A172 (cell line): ENCODE data around the gene SLC2A3. TPM values are rescaled to one million over a fixed set of nuclear protein-coding genes. Genes with fewer than 3 reads are reported as not detected.
"Not testable (repeated sequence)": the region's sequence is repeated elsewhere in the genome, so short reads cannot be mapped to it uniquely, and the experiment has no call there.

ENCODE experiments used
- DNase-seq: peaks from one replicate; pipeline ENCODE4 v3.0.0-alpha.2; 2015; ENCODE audit warnings: low spot score
- total RNA-seq: library from RNA; depleted of rRNA; stranded (reverse); fragments of >200 nt; shearing (Covaris generic); gene quantifications from 2 replicates; pipeline ENCODE4 v1.2.3, GENCODE V29; 2014

The SLC2A3 gene
- total RNA-seq, 1 experiment from 2014 or later = 17.0 TPM

DNA sequence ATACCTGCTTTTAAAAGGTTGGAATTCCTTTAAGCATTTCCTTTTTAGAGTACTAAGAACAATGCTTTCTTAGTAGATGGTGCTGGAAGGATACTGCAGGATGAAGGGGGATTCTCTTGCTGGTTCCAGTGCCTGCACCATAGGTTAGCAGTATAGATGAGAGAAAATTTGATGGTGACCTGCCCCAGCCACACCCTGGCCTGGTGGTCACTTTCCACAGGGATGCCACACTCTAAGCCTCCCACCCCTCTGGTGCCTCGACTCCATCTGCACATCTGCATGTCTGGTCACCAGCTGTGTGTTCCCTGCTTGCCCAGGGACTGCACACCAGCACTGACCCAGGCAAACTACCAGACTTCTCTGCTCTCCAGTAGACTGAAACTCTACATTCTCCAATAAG, 19.1 kb downstream of the SLC2A3 start:
- DNase-seq = no peak

DNA sequence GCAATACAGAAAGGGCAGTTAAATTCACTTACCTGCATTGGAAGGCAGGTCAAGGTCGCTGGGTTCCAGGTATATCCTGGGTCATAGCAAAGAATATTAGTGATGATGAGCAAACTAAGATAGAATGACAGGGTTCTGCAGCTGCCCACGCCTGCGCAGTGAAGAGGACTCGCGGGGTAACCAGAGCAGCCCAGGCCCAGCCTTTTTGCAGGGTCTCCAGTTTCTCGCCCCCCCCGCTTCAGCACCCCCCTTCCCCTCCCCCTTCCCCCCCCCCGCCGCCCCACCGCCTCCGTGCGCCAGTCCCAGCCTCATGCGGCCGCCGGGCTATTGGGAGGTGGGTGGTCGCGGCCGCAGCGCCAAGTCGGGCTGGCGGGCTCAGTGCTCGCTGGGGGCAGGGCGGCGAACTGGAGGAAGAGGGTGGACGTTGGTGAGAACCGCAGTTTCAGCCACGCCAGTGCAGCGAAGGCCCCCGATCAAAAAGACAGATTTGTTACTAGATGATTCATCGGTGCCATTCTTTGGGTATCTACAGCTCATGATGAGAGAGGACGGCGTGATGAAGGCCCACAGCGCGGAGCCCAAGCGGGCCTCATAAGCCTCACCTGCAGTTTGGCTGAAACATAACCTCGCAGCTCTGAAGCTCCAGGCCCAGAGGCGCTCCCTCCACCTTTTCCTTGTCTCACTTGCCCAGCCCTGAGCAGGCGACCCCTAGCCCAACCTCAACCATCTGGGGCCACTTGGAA, 20.2 kb downstream of the SLC2A3 start:
- no peak for DNase-seq

DNA sequence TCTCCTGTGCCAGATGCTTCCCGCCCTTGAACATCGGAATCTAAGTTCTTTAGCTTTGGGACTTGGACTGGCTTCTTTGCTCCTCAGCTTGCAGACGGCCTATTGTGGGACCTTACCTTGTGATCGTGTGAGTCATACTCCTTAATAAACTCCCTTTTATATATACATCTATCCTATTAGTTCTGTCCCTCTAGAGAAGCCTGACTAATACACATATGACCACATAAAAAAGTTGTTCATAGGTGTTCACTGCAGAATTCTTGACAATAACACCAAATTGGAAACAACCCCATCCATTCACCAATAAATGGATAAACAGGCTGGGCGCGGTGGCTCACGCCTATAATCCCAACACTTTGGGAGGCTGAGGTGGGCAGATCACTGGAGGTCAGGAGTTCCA, 25.9 kb downstream of the SLC2A3 start:
- peak; percentile 21 for DNase-seq

DNA sequence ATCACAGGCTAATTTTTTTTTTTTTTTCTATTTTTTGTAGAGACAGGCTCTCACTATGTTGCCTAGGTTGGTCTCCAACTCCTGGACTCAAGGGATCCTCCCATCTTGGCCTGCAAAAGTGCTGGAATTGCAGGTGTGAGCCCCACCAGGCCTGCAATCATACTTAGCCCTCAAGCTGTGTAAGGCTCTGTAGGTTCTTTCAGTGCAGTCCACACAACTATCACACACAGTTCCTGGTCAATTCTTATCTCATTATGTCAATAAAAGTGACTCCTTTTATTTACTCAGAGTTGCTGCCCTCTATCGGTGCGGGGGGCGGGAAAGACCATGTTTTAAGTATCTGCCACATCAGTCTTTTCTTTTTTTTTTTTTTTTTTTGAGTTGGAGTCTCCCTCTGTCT, 29.0 kb downstream of the SLC2A3 start:
- DNase-seq = peak; percentile 44

DNA sequence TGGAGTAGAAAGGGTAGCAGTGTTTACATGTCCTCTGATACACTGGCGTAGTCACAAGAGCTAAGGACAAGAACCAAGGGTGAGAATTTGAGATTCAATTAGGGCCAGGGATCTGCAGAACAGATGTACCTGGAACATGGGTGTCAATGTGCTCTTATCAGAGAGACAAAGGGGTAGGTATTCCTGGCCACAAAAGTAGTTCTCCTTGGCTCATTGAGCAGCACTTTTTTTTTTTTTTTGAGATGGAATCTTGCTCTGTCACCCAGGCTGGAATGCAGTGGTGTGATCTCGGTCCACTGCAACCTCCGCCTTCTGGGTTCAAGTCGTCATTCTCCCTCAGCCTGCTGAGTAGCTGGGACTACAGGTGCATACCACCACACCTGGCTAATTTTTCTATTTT, 29.7 kb downstream of the SLC2A3 start:
- not testable (repeated sequence) for DNase-seq

DNA sequence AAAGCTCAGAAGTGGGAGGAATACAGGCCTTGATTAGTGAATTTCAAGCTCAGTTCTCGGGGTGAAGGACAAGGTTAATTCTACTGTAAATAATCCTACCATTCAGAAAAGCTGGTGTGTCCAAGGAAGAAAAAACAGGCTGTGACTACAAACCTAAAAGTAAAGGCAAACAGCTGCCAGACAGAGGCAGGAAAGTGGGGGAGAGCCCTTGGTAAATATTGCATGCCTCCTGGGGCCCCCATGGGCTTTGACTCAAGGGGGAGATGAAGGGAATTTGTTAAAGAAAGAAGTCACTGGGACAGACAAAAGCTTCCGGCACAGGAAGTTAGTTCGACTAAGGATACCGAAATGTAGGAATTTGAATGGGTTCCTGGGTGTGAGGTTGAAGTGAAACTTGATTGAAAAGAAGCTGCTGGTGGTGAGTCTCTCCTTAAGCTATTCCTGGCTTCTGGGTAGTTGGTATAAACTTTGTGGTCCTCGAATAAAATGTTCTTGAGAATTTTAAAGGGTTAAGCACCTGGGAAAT, 30.3 kb downstream of the SLC2A3 start:
- not testable (repeated sequence) for DNase-seq

DNA sequence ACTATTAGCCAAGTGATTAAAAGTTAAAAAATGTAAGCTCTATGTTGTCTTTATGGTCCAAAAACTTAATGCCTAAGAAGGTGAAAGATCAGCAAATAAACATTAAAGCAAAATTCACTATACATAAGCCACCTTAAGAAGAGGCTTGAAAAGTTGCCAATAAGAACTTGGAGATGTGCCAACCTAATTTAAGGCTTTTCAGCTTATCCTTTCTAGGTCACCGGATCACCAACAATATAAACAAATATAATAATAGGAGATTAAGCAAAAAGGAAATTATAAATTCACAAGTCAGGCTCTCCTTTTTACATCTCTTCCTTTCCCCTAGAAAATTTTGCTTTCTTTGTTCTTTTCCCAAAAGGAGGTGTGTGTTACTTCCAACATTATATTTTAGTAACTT, 30.9 kb downstream of the SLC2A3 start:
- DNase-seq = no peak

DNA sequence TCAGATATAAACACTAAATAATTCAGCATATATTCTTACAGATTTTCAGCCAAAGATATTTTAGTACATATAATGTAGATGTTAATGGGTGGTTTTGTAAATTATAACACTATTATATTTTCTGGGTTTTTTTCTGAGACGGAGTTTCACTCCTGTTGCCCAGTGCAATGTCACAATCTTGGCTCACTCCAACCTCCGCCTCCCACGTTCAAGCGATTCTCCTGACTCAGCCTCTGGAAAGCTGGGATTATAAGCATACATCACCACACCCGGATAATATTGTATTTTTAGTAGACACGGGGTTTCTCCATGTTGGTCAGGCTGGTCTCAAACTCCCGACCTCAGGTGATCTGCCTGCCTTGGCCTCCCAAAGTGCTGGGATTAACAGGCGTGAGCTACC, 33.6 kb downstream of the SLC2A3 start:
- not testable (repeated sequence) for DNase-seq

DNA sequence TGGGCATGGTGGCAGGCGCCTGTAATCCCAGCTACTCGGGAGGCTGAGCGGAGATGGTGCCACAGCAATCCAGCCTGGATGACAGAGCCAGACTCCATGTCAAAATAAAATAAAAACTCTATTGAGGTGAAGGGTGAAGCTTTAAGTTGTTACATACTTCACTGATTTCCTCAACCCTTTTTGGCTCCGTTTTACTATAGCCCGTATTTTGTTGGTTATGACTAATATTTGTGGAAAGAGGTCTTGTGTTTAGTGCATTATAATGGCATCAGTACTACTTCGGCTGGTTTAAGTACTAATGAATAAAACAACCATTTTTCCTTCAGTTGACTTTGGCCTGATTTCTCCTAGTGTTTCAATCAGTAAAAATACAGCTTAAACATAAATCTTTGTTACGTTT, 36.2 kb downstream of the SLC2A3 start:
- no peak for DNase-seq

DNA sequence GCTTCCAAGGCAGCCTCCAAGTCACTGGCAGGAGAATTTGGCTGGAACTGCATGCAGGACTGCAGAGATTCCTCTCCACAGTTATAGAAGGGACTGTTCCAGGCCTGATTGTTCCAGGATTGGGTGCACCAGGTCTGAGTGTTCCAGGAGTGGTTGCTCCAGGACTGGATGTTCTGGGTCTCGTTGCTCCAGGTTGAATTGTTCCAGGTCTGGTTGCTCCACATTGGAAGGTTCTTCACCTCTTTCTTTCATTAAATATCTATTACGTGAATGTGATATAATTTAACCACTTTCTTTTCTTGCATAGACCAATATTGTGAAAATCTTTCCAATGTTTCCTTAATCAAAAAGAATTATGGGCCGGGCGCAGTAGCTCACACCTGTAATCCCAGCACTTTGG, 39.3 kb downstream of the SLC2A3 start:
- not testable (repeated sequence) for DNase-seq

DNA sequence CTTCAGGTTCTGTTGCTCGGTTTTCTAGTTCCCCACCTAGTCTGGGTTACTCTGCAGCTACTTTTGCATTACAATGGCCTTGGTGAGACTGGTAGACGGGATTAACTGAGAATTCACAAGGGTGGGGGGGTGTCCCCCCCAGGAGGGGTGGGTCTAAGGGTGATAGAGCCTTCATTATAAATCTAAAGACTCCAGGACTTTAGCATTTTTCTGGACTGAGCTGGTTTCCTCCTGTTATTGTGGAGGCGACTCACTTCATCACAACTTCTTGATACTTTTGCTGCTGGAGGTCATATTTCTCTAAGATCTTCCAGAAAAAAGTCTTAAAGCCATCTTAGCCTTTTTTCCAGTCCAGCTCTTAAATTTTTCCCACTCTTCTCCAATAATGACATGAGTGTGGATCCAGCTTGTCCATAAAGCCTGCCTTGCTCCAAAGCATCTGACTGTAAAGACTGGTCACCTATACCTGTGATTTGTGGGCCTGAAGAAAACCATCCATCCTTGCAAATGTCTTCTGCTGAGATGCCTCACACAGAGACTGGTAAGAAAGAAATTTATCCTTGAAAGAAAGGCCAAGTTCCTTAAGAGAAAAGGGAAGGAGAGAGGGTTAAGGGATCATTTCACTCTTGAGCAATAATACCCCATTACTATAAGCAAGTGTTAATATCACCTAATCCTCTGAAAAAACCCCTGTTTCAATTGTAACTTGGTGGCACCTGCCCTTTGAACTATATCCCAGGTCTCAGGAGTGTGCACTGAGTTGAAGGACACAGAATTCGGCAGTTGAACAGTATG, 43.6 kb downstream of the SLC2A3 start:
- DNase-seq = no peak

DNA sequence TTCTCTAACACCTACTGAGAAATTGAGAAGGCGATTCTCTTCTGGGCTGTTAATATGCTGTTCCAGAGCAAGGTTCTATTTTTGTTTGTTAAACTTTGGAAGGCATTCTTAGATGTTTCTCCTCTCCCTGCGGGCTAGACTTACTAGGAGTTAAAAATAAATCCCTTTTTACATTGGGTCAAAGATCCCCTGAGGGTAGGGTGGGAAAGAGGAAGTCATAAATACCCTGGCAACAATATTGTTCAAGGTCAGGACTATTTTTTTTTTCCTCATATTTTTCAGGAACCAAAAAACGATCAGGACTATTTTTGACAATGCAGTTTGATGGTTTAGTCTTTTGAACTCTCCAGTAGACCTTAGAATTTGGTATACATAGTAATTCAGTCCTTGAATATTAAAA, 51.3 kb downstream of the SLC2A3 start:
- DNase-seq = no peak

DNA sequence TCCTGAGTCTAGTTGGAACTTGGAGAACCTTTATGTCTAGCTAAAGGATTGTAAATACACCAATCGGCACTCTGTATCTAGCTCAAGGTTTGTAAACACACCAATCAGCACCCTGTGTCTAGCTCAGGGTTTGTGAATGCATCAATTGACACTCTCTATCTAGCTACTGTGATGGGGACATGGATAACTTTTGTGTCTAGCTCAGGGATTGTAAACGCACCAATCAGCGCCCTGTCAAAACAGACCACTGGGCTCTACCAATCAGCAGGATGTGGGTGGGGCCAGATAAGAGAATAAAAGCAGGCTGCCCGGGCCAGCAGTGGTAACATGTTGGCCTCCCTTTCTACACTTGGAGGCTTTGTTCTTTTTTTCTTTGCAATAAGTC, 54.3 kb downstream of the SLC2A3 start:
- not testable (repeated sequence) for DNase-seq

DNA sequence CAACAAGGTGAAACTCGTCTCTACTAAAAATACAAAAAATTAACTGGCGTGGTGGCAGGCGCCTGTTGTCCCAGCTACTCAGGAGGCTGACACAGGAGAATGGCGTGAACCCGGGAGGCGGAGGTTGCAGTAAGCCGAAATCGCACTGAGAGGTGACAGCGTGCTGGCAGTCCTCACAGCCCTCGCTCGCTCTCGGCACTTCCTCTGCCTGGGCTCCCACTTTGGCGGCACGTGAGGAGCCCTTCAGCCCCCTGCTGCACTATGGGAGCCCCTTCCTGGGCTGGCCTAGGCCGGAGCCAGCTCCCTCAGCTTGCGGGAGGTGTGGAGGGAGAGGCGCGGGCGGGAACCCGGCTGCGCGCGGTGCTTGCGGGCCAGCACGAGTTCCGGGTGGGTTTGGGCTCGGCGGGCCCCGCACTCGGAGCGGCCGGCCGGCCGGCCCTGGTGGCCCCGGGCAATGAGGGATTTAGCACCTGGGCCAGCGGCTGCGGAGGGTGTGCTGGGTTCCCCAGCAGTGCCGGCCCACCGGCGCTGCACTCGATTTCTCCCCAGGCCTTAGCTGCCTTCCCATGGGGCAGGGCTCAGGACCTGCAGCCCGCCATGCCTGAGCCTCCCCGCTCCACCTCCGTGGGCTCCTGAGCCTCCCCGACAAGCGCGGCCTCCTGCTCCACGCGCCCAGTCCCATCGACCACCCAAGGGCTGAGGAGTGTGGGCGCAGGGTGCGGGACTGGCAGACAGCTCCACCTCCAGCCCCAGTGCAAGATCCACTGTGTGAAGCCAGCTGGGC, 54.8 kb downstream of the SLC2A3 start:
- DNase-seq = not testable (repeated sequence)

DNA sequence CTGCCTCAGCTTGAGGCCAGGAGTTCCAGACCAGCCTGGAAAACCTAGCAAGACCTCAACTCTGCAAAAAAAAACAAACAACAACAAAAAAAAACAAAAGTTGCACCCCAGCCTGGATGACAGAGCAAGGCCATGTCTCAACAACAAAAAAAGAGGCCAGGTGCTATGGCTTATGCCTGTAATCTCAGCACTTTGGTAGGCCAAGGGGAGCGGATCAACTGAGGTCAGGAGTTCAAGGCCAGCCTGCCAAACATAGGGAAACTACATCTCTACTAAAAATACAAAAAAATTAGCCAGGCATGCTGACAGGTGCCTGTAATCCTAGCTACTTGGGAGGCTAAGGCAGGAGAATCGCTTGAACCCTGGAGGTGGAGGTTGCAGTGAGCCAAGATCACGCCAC, 56.7 kb downstream of the SLC2A3 start:
- no peak for DNase-seq

DNA sequence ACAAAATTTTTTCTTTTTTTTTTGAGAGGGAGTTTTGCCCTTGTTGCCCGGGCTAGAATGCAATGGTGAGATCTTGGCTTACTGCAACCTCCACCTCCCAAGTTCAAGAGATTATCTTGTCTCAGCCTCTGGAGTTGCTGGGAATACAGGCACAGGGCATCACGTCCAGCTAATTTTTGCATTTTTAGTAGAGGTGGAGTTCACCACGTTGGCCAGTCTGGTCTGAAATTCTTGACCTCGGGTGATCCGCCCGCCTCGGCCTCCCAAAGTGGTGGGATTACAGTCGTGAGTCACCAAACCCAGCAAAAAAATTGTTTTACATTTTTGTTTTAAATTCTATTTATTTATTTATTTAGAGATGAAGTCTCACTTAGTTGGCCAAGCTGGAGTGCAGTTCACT, 58.6 kb downstream of the SLC2A3 start:
- no peak for DNase-seq

DNA sequence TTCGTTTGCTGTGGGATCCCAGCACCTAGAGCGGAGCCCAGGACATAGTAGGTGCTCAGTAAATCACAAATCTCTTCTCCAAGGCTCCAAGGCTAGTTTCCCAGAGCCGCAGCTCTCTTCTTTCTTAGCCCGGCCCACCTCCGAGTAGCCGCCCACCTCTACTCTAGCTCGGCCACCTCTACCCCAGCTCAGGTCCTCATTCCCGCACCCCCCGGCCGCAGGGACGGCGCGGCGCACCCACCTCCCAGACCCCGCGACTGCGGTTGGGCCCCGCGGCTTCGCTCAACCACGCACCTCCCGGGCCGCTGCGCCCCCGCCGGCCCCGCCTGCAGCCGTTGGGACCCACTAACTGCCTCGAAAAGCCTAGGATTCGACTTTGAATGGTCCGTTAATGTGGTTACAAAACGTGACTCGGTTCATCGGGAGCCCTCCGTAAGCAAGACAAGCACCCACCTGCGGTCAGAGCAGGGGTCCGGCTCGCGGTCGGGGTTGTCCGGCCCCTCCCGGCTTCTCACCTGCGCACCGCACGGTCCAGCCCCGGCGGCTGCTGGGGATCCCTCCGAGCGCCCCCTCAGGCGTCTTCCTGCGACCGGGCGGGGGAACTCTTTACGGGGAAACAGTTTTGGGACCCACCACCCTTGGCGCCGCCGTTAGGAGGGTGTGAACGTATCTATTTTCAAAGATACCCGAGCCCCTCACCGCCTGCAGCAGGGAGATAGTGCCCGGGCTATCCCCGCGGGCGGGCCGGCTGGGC, 63.2 kb downstream of the SLC2A3 start, which contains the start of gene SLC2A14:
Gene SLC2A14 (minus strand): TSS at position 350 of the 754 bp plus-strand sequence. CDS start 3,035 bp downstream, outside the sequence.
- DNase-seq = no peak

DNA sequence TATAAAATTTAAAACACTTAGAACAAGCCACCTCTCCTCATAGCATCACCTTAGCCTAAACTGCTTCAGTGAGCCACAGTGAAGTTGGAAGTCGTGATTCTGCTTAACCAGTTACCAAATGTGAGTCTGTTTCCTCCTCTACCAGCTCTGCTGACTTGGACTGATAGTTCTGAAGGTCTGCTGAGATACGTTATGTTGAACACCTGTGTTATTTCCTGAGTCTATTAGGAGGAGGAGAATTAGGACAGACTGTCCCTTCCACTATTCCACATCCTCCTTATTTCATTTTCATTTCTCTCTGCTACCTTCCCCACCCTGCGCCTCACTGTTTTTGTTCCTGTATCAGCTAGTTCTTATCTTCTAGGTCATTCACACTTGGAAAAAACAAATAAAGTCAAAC, 65.7 kb downstream of the SLC2A3 start:
- no peak for DNase-seq
